H9 (cell line): ENCODE results near the gene SSR2. TPM values are rescaled to one million over a fixed set of nuclear protein-coding genes. Genes with fewer than 3 reads are reported as not detected.
A peak's percentile ranks its signal among the peaks of the same experiment; 100 is the strongest.

Source experiments
- DNase-seq: peaks from one replicate; pipeline ENCODE4 v3.0.0-alpha.2; 2017
- H2AFZ ChIP-seq: one replicate; pipeline ENCODE4 v1.6.1; 2013; ENCODE audit warnings: mild to moderate bottlenecking, low read length, control low read depth, moderate library complexity
- H2AK5ac ChIP-seq: 2 replicates; pipeline ENCODE4 v1.6.1; 2013; ENCODE audit warnings: low read length, control low read depth, mixed read lengths; ENCODE audit not compliant: insufficient read length
- H2BK120ac ChIP-seq: one replicate; pipeline ENCODE4 v1.6.1; 2013; ENCODE audit warnings: low read depth, mild to moderate bottlenecking, low read length, control low read depth, inconsistent platforms; ENCODE audit not compliant: poor library complexity, severe bottlenecking
- H2BK12ac ChIP-seq: 2 replicates; pipeline ENCODE4 v1.6.1; 2013; ENCODE audit warnings: low read length, control low read depth, mixed read lengths, low read depth; ENCODE audit not compliant: insufficient read length
- H2BK15ac ChIP-seq: 2 replicates; pipeline ENCODE4 v1.6.1; 2013; ENCODE audit warnings: low read depth, low read length, control low read depth
- H2BK20ac ChIP-seq: one replicate; pipeline ENCODE4 v1.6.1; 2013; ENCODE audit warnings: low read depth, mild to moderate bottlenecking, low read length, control low read depth, inconsistent platforms; ENCODE audit not compliant: poor library complexity, severe bottlenecking
- H2BK5ac ChIP-seq: 2 replicates; pipeline ENCODE4 v1.6.1; 2013; ENCODE audit warnings: low read length, control low read depth, mixed read lengths; ENCODE audit not compliant: insufficient read length
- H3K14ac ChIP-seq: 2 replicates; pipeline ENCODE4 v1.6.1; 2013; ENCODE audit warnings: low read length, control low read depth; ENCODE audit not compliant: insufficient read depth
- H3K18ac ChIP-seq: 2 replicates; pipeline ENCODE4 v1.6.1; 2013; ENCODE audit warnings: low read depth, mild to moderate bottlenecking, mixed read lengths, low read length, control low read depth; ENCODE audit not compliant: insufficient read length
- H3K23ac ChIP-seq: 2 replicates; pipeline ENCODE4 v1.6.1; 2013; ENCODE audit warnings: low read length, control low read depth, mixed read lengths, low read depth; ENCODE audit not compliant: insufficient read length
- H3K23me2 ChIP-seq: 2 replicates; pipeline ENCODE4 v1.6.1; 2013; ENCODE audit warnings: low read depth, mild to moderate bottlenecking, mixed read lengths, low read length, control low read depth; ENCODE audit not compliant: insufficient read length, poor library complexity, severe bottlenecking
- H3K27ac ChIP-seq: 2 replicates; pipeline ENCODE4 v1.5.1; 2013; ENCODE audit warnings: low read length, control low read depth, mixed read lengths, low read depth; ENCODE audit not compliant: insufficient read length
- H3K27me3 ChIP-seq: 2 replicates; pipeline ENCODE4 v1.6.1; 2013; ENCODE audit warnings: low read length, control low read depth, inconsistent platforms; ENCODE audit not compliant: insufficient read depth
- H3K4ac ChIP-seq: 2 replicates; pipeline ENCODE4 v1.6.1; 2013; ENCODE audit warnings: low read depth, mild to moderate bottlenecking, control low read depth, inconsistent platforms, low read length, moderate library complexity
- H3K4me1 ChIP-seq: 2 replicates; pipeline ENCODE4 v1.6.1; 2013; ENCODE audit warnings: low read length, control low read depth, inconsistent platforms; ENCODE audit not compliant: insufficient read depth
- H3K4me2 ChIP-seq: 2 replicates; pipeline ENCODE4 v1.6.1; 2013; ENCODE audit warnings: low read length, control low read depth, mixed read lengths; ENCODE audit not compliant: insufficient read length, insufficient read depth
- H3K56ac ChIP-seq: 2 replicates; pipeline ENCODE4 v1.6.1; 2013; ENCODE audit warnings: low read depth, mild to moderate bottlenecking, mixed read lengths, low read length, control low read depth; ENCODE audit not compliant: insufficient read length
- H3K79me1 ChIP-seq: 2 replicates; pipeline ENCODE4 v1.6.1; 2013; ENCODE audit warnings: low read depth, mild to moderate bottlenecking, moderate library complexity, low read length, control low read depth, inconsistent platforms; ENCODE audit not compliant: insufficient read depth, poor library complexity, severe bottlenecking
- H3K79me2 ChIP-seq: 2 replicates; pipeline ENCODE4 v1.6.1; 2013; ENCODE audit warnings: low read length, control low read depth, inconsistent platforms; ENCODE audit not compliant: insufficient read depth
- H3K9ac ChIP-seq: 2 replicates; pipeline ENCODE4 v1.6.1; 2013; ENCODE audit warnings: low read length, control low read depth, mixed read lengths; ENCODE audit not compliant: insufficient read length; ENCODE audit errors: extremely low read depth
- H3K9me3 ChIP-seq: one replicate; pipeline ENCODE4 v1.6.1; 2013; ENCODE audit warnings: low read depth, low read length, inconsistent platforms; ENCODE audit not compliant: control insufficient read depth
- H3T11ph ChIP-seq: one replicate; pipeline ENCODE4 v1.6.1; 2013; ENCODE audit warnings: mild to moderate bottlenecking, low read length, control low read depth, inconsistent platforms
- H4K20me1 ChIP-seq: one replicate; pipeline ENCODE4 v1.6.1; 2013; ENCODE audit not compliant: control insufficient read depth, insufficient read length, insufficient read depth
- H4K5ac ChIP-seq: 2 replicates; pipeline ENCODE4 v1.6.1; 2013; ENCODE audit warnings: low read depth, mild to moderate bottlenecking, mixed read lengths, low read length, control low read depth; ENCODE audit not compliant: insufficient read length
- H4K8ac ChIP-seq: replicated peaks from 2 replicates; pipeline ENCODE4 v1.6.1; 2013; ENCODE audit warnings: low read length, control low read depth, mixed read lengths, low read depth; ENCODE audit not compliant: insufficient read length
- H4K91ac ChIP-seq: 2 replicates; pipeline ENCODE4 v1.6.1; 2013; ENCODE audit warnings: low read depth, mild to moderate bottlenecking, moderate library complexity, mixed read lengths, low read length, control low read depth; ENCODE audit not compliant: insufficient read length
- H3K27ac Mint-ChIP-seq, 3 experiments: 2 replicates in 2 of 3; 3 replicates in 1 of 3; pipeline ENCODE4 v1.8.0; 2020 to 2021; ENCODE audit warnings: mixed read lengths in 3 of 3, mild to moderate bottlenecking in 1 of 3, moderate library complexity in 1 of 3
- H3K27me3 Mint-ChIP-seq: 2 replicates; pipeline ENCODE4 v1.8.0; 2021; ENCODE audit warnings: low read depth, mild to moderate bottlenecking, moderate library complexity, mixed read lengths
- H3K36me3 Mint-ChIP-seq, 3 experiments: 2 replicates in 2 of 3; 3 replicates in 1 of 3; pipeline ENCODE4 v1.8.0; 2020 to 2021; ENCODE audit warnings: low read depth in 3 of 3, mixed read lengths in 3 of 3; ENCODE audit not compliant: insufficient read depth in 1 of 3
- H3K4me1 Mint-ChIP-seq, 2 experiments: 2 replicates each; pipeline ENCODE4 v1.8.0; 2020; ENCODE audit warnings: mixed read lengths in 2 of 2
- H3K4me3 Mint-ChIP-seq, 2 experiments: 2 replicates in 1 of 2; 3 replicates in 1 of 2; pipeline ENCODE4 v1.8.0; 2020 to 2021; ENCODE audit warnings: mild to moderate bottlenecking in 2 of 2, mixed read lengths in 2 of 2, moderate library complexity in 1 of 2
- H3K9me3 Mint-ChIP-seq, 2 experiments: 2 replicates in 1 of 2; 3 replicates in 1 of 2; pipeline ENCODE4 v1.8.0; 2020; ENCODE audit warnings: mild to moderate bottlenecking in 2 of 2, mixed read lengths in 2 of 2, moderate library complexity in 1 of 2
- WGBS: extraction: QIAGEN DNeasy Blood & Tissue Kit; methylation state at CpG from one replicate; pipeline ENCODE4 v1.1.7; 2013; ENCODE audit warnings: missing lambda C conversion rate, low lambda C conversion rate, mixed read lengths; ENCODE audit not compliant: insufficient read length; ENCODE audit errors: extremely low coverage; 5-methylcytosine and 5-hydroxymethylcytosine counted together
- total RNA-seq: library from RNA; stranded (reverse); gene quantifications from 2 replicates; pipeline ENCODE4 v1.2.1, GENCODE V29; 2021
- TF ChIP-seq, protein P1 (sequence below): fragments of 200-600 bp; sonication (generic); conservative IDR thresholded peaks from 3 replicates; pipeline ENCODE4 v1.8.0; 2021; ENCODE audit warnings: antibody characterized with exemption, mild to moderate bottlenecking

Gene SSR2
- total RNA-seq, 1 experiment from 2014 or later: 170 TPM

GRCh38 chr1:155960081-155960745 lies 60.5 kb downstream of the SSR2 start:
- TF ChIP-seq, protein P1, sequence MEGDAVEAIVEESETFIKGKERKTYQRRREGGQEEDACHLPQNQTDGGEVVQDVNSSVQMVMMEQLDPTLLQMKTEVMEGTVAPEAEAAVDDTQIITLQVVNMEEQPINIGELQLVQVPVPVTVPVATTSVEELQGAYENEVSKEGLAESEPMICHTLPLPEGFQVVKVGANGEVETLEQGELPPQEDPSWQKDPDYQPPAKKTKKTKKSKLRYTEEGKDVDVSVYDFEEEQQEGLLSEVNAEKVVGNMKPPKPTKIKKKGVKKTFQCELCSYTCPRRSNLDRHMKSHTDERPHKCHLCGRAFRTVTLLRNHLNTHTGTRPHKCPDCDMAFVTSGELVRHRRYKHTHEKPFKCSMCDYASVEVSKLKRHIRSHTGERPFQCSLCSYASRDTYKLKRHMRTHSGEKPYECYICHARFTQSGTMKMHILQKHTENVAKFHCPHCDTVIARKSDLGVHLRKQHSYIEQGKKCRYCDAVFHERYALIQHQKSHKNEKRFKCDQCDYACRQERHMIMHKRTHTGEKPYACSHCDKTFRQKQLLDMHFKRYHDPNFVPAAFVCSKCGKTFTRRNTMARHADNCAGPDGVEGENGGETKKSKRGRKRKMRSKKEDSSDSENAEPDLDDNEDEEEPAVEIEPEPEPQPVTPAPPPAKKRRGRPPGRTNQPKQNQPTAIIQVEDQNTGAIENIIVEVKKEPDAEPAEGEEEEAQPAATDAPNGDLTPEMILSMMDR: no peak
- Histone ChIP-seq H3K56ac (no peak overlapping the region), H4K8ac (no peak overlapping the region), H4K91ac (no peak overlapping the region), H3K79me2 (no peaks in the 10 kb centered on the region), H2BK15ac (no peak overlapping the region), H3K4me2 (no peak overlapping the region), H4K5ac (no peak overlapping the region), H2BK20ac (no peak overlapping the region), H3K9me3 (no peaks in the 10 kb centered on the region), H2AK5ac (no peak overlapping the region), H2BK5ac (no peak overlapping the region), H3K23me2 (no peaks in the 10 kb centered on the region), H3T11ph (no peak overlapping the region), H3K79me1 (peaks cover 5% of the 10 kb centered on the region), H3K9ac (no peak overlapping the region), H2BK12ac (no peak overlapping the region), H3K18ac (no peak overlapping the region), H3K23ac (no peak overlapping the region), H2BK120ac (no peak overlapping the region), H4K20me1 (no peaks in the 10 kb centered on the region), H3K4ac (no peak overlapping the region), H2AFZ (no peak overlapping the region), H3K27ac (no peak overlapping the region), H3K4me1 (no peaks in the 10 kb centered on the region), H3K27me3 (no peaks in the 10 kb centered on the region), H3K14ac (no peak overlapping the region)
- WGBS: no CpG with 5 or more reads among the region's 3 CpGs
- H3K27ac Mint-ChIP-seq: peak overlapping the region in 2 of 3 experiments; percentile 36 to 59; a peak in 2 of 7 replicates
- DNase-seq: no peak
- H3K36me3 Mint-ChIP-seq: peaks cover 53 to 84% (median 78%) of the 10 kb centered on the region in 3 experiments
- H3K27me3 Mint-ChIP-seq: no peaks in the 10 kb centered on the region
- 0 out of 4 replicates have a peak, but pooled peaks cover 0 to 6% of the 10 kb centered on the region in 2 experiments for H3K4me1 Mint-ChIP-seq
- no peaks in the 10 kb centered on the region for H3K9me3 Mint-ChIP-seq
- H3K4me3 Mint-ChIP-seq: no peak overlapping the region

Other genes with a start within 250 kb of the SSR2 start
- 50.2 and 53.4 TPM in 2 replicates for gene GON4L, start 163.7 kb downstream of the SSR2 start, total RNA-seq
- 0.28 and 0.39 TPM in 2 replicates for gene SYT11, start 161.4 kb downstream of the SSR2 start, total RNA-seq
- 26.4 and 27.4 TPM in 2 replicates for gene RIT1, start 109.6 kb downstream of the SSR2 start, total RNA-seq
- 57.6 and 57.7 TPM in 2 replicates for gene KHDC4, start 86.5 kb downstream of the SSR2 start, total RNA-seq
- not detected in 2 replicates for gene RXFP4, start 79.3 kb downstream of the SSR2 start, total RNA-seq
- gene ARHGEF2, start 42.4 kb downstream of the SSR2 start, total RNA-seq: 103 and 111 TPM in 2 replicates
- 45.6 and 49.4 TPM in 2 replicates for gene UBQLN4, start 32.8 kb upstream of the SSR2 start, total RNA-seq
- gene LAMTOR2, start 33.8 kb upstream of the SSR2 start, total RNA-seq: 50.6 and 55.0 TPM in 2 replicates
- 42.8 and 43.1 TPM in 2 replicates for gene RAB25, start 40.2 kb upstream of the SSR2 start, total RNA-seq
- gene MEX3A, start 61.5 kb upstream of the SSR2 start, total RNA-seq: 64.6 and 68.0 TPM in 2 replicates
- gene LMNA, start 93.8 kb upstream of the SSR2 start, total RNA-seq: 51.0 and 52.7 TPM in 2 replicates
- gene SEMA4A, start 132.6 kb upstream of the SSR2 start, total RNA-seq: 11.1 and 11.8 TPM in 2 replicates
- gene SLC25A44, start 173.2 kb upstream of the SSR2 start, total RNA-seq: 40.2 and 47.4 TPM in 2 replicates
- 136 and 143 TPM in 2 replicates for gene PMF1, start 192.1 kb upstream of the SSR2 start, total RNA-seq
- gene BGLAP, start 221.2 kb upstream of the SSR2 start, total RNA-seq: 2.4 and 3.0 TPM in 2 replicates
- gene PAQR6, start 227.1 kb upstream of the SSR2 start, total RNA-seq: 14.6 and 15.8 TPM in 2 replicates